ENCODE measurements around the gene ARHGEF1. TPM values are rescaled to one million over a fixed set of nuclear protein-coding genes. Genes with fewer than 3 reads are reported as not detected.
A peak's percentile ranks its signal among the peaks of the same experiment; 100 is the strongest.

Gene ARHGEF1
- total RNA-seq, 2 donors from 2014 or later = 255 to 337 TPM

GRCh38 chr19:41901707-41902360, 18.9 kb downstream of the ARHGEF1 start:
- Mint-ChIP-seq H3K9me3 (no peaks in the 10 kb centered on the region), H3K4me1 (peaks cover 20% of the 10 kb centered on the region), H3K4me3 (no peak overlapping the region), H3K27ac (peak overlapping the region; percentile 46), H3K36me3 (ENCODE audit: low read depth) (peaks cover 98% of the 10 kb centered on the region), H3K27me3 (no peaks in the 10 kb centered on the region)
- ATAC-seq (replicated peaks) = no peak

- H3K9me3 Mint-ChIP-seq = no peaks in the 10 kb centered on the region
- H3K4me3 Mint-ChIP-seq = no peak overlapping the region
- ATAC-seq (replicated peaks) = no peak
- peaks cover 100% of the 10 kb centered on the region for H3K36me3 Mint-ChIP-seq (ENCODE audit: low read depth)
- peaks cover 22% of the 10 kb centered on the region for H3K4me1 Mint-ChIP-seq
- no peaks in the 10 kb centered on the region for H3K27me3 Mint-ChIP-seq
- no peak overlapping the region for H3K27ac Mint-ChIP-seq
These were observed 19.6 kb downstream of the ARHGEF1 start for GRCh38 chr19:41902594-41902993.

GRCh38 chr19:41903193-41903953, 20.4 kb downstream of the ARHGEF1 start:
- Mint-ChIP-seq H3K36me3 (ENCODE audit: low read depth) (peaks cover 92% of the 10 kb centered on the region), H3K27ac (no peak overlapping the region)
- no peak for ATAC-seq (replicated peaks)

GRCh38 chr19:41904118-41904870, 21.3 kb downstream of the ARHGEF1 start:
- Mint-ChIP-seq H3K4me1 (peaks cover 18% of the 10 kb centered on the region), H3K27ac (no peak overlapping the region), H3K36me3 (ENCODE audit: low read depth) (peaks cover 83% of the 10 kb centered on the region), H3K9me3 (no peaks in the 10 kb centered on the region), H3K27me3 (no peaks in the 10 kb centered on the region), H3K4me3 (no peak overlapping the region)
- no peak for ATAC-seq (replicated peaks)

More at GRCh38 chr19:41903193-41903953, 20.4 kb downstream of the ARHGEF1 start:
- peaks cover 22% of the 10 kb centered on the region for H3K4me1 Mint-ChIP-seq
- H3K9me3 Mint-ChIP-seq = no peaks in the 10 kb centered on the region
- H3K4me3 Mint-ChIP-seq = no peak overlapping the region
- H3K27me3 Mint-ChIP-seq = no peaks in the 10 kb centered on the region

DNA sequence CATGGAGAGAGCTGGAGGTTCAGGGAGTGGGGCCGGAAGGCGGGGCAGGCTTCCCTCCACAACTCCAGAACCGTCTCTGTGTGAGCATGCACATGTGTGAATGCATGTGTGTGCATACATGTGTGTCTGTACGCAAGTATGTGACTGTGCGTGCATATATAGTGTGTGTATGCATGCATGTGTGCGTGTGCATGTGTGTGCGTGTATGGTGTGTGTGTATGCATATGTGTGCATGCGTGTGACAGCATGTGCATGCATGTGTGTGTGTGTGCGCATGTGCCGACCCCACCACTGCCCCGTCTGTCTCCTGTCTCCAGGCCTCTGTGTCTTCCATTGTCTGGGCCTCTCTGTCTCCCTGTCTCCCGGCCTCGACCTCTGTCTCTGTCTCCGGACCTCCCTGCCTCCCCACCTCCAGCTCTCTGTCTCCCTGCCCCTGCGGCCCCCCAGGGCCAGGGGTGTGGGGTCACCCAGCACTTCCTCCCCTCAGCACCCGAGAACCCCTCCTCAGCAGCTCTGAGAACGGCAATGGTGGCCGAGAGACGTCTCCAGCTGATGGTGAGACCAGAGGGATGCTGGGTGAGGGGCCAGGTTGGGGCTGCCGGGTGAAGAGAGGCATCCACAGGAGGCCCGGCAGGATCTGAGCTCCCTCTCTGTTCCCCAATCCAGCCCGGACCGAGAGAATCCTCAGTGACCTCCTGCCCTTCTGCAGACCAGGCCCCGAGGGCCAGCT, 22.5 kb downstream of the ARHGEF1 start:
- peak overlapping the region; percentile 82 for H3K27ac Mint-ChIP-seq
- H3K9me3 Mint-ChIP-seq = no peaks in the 10 kb centered on the region
- no peaks in the 10 kb centered on the region for H3K27me3 Mint-ChIP-seq
- ATAC-seq (replicated peaks) = no peak
- peaks cover 17% of the 10 kb centered on the region for H3K4me1 Mint-ChIP-seq
- peaks cover 72% of the 10 kb centered on the region for H3K36me3 Mint-ChIP-seq (ENCODE audit: low read depth)
- H3K4me3 Mint-ChIP-seq = no peak overlapping the region

DNA sequence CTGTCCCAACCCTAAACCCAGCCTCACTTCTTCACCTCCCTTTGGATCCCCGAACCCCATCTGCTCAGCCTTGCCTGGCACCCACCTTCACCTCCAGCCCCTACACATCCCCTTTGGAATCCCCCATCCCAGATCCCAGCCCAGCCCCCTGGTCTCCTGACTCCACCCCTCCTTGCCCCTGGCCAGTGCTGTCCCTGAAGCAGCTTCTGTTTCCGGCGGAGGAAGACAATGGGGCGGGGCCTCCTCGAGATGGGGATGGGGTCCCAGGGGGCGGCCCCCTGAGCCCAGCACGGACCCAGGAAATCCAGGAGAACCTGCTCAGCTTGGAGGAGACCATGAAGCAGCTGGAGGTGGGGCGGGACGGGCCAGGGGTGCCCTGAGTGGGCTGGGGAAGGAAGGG, 23.3 kb downstream of the ARHGEF1 start:
- Mint-ChIP-seq H3K4me3 (no peak overlapping the region), H3K27me3 (peaks cover 4% of the 10 kb centered on the region), H3K27ac (peak overlapping the region; percentile 82), H3K36me3 (ENCODE audit: low read depth) (peaks cover 71% of the 10 kb centered on the region), H3K9me3 (no peaks in the 10 kb centered on the region), H3K4me1 (peaks cover 25% of the 10 kb centered on the region)
- ATAC-seq (replicated peaks) = no peak

DNA sequence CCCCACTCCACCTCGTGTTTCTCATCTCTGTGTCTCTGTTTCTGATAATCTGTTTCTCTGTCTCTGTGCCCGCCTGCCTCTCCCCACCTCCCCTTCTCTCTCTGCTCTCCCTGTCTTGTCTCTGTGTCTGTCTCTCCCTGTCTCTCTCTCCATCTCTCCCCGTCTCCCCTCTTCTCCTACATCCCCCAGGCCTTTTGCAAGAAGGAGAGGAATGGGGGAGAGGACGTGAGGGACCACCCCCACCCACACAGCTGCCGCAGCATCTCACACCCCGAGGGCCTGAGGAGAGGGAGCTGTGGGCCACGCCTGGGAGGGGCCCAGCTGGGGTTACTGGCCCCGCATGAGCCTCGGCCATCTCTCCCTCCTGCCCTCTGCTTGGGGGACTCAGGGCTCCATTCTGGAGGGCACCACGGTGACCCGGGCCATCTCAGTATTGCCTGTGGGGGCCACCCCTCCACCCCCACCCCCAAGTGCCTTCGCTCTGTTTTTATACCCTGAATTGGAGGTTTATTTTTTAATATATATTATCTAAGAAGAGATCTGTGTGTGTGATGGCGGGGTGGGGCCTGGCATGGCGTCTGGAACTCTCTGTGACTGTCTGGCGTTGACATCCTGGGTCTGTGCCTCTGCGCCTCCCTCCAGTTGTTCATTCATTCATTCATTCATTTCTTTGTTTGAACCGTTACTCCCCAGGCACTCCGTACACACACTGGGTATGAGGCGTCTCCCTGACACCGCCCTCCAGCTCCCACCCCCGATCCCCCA, 24.1 kb downstream of the ARHGEF1 start:
- H3K27ac Mint-ChIP-seq = peak overlapping the region; percentile 65

DNA sequence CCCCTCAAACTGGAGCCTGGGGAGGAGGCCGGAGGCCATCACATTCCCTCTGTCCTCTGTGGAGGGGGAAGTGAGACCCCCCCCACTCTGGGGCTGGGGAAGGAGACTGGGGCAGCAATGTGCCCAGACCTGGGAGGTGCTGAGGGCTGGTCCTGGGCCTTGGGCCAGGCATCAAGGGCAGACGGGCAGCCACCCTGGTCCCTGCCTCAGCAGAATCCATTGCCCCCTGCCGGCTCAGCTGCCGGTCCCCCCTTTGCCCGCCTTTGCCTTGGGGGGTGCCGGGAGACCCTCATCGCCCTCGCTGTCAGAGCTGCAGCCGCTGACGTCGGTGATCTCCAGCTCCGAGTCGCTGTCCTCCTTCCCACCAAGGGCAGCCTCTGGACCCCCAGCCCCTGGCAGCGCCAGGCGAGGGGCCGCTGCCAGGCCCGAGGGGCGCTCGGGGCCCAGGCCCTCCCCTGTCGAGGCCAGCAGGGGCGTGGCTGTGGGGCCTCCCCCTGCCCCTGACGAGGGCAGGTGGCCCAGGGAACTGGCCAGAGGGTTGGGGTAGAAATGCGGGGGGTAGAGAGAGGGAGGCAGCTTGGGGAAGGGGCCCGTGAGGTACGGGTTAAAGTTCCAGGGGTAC, 25.1 kb downstream of the ARHGEF1 start:
- no peak for ATAC-seq (replicated peaks)
- peaks cover 25% of the 10 kb centered on the region for H3K4me1 Mint-ChIP-seq
- H3K9me3 Mint-ChIP-seq = no peaks in the 10 kb centered on the region
- peaks cover 60% of the 10 kb centered on the region for H3K36me3 Mint-ChIP-seq (ENCODE audit: low read depth)
- H3K27me3 Mint-ChIP-seq = peaks cover 14% of the 10 kb centered on the region
- H3K27ac Mint-ChIP-seq = no peak overlapping the region
- H3K4me3 Mint-ChIP-seq = no peak overlapping the region

More for the DNA sequence above, 24.1 kb downstream of the ARHGEF1 start:
- no peaks in the 10 kb centered on the region for H3K9me3 Mint-ChIP-seq
- peaks cover 11% of the 10 kb centered on the region for H3K27me3 Mint-ChIP-seq
- H3K4me3 Mint-ChIP-seq = no peak overlapping the region
- no peak for ATAC-seq (replicated peaks)
- peaks cover 25% of the 10 kb centered on the region for H3K4me1 Mint-ChIP-seq
- H3K36me3 Mint-ChIP-seq (ENCODE audit: low read depth) = peaks cover 70% of the 10 kb centered on the region

DNA sequence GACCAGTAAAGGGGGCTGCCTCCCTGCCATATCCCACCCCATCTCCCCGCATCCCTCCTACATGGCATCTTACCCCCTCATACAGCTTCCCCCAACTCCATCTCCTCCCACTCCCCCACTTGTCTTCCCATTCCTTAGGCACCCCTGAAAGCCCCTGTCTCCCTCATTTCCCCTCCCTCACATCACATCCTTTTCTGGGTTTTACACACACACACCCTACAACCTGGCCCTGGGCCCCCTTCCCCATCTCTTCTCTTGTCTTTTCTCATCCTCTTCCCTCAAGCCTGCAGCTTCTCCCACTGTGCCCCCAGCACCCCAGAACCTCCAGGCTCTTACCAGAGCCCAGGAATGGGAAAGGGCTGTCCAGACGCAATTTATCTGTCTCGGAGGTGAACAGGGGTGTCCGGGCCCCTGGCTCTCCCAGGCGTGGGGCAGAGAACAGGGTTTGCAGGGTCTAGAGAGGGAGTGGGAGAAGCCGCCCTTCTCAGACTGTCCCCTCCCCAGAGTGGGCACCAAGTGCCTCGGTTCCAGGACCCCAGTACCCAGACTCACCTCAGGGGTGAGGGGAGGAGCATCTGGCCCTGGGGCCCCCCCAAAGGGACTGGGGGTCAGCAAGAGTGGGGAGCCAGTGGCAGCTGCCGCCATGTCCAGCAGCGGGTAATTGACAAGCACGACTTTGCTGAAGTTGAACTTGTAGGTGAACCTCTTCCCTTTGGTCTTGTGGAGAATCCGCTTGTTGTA, 25.9 kb downstream of the ARHGEF1 start:
- H3K27me3 Mint-ChIP-seq = peaks cover 20% of the 10 kb centered on the region

GRCh38 chr19:41909706-41910105, 26.7 kb downstream of the ARHGEF1 start:
- no peak overlapping the region for H3K4me3 Mint-ChIP-seq
- no peaks in the 10 kb centered on the region for H3K9me3 Mint-ChIP-seq
- no peak overlapping the region for H3K27ac Mint-ChIP-seq
- H3K4me1 Mint-ChIP-seq = peaks cover 23% of the 10 kb centered on the region
- H3K36me3 Mint-ChIP-seq (ENCODE audit: low read depth) = peaks cover 44% of the 10 kb centered on the region
- peaks cover 27% of the 10 kb centered on the region for H3K27me3 Mint-ChIP-seq
- no peak for ATAC-seq (replicated peaks)

More for the DNA sequence above, 25.9 kb downstream of the ARHGEF1 start:
- Mint-ChIP-seq H3K9me3 (no peaks in the 10 kb centered on the region), H3K27ac (no peak overlapping the region), H3K4me1 (peaks cover 25% of the 10 kb centered on the region), H3K4me3 (no peak overlapping the region), H3K36me3 (ENCODE audit: low read depth) (peaks cover 52% of the 10 kb centered on the region)
- no peak for ATAC-seq (replicated peaks)

GRCh38 chr19:41910240-41910991, 27.4 kb downstream of the ARHGEF1 start:
- Mint-ChIP-seq H3K36me3 (ENCODE audit: low read depth) (peaks cover 37% of the 10 kb centered on the region), H3K4me1 (peaks cover 23% of the 10 kb centered on the region), H3K9me3 (no peaks in the 10 kb centered on the region), H3K27me3 (peaks cover 27% of the 10 kb centered on the region), H3K27ac (peak overlapping the region; percentile 3), H3K4me3 (no peak overlapping the region)
- peak; percentile 18 for ATAC-seq (replicated peaks)
